Natural killer cell (primary cell): ENCODE data around the gene CTTNBP2NL. TPM values are rescaled to one million over a fixed set of nuclear protein-coding genes. Genes with fewer than 3 reads are reported as not detected.
A peak's percentile ranks its signal among the peaks of the same experiment; 100 is the strongest.

ENCODE experiments used
- ATAC-seq, 3 donors: fragments of 150-1000 bp in 2 of 3; fragments of 200-7000 bp in 1 of 3; cut with Tn5 transposase; 1 replicate in 1 of 3; 2 replicates in 2 of 3; pipeline ENCODE4 v1.10.0; 2021; ENCODE audit warnings: mild to moderate bottlenecking in 2 of 3, moderate library complexity in 2 of 3
- DNase-seq, 2 donors: peaks; one replicate each; pipeline versions ENCODE4 v3.0.0 to v3.0.0-alpha.2; 2013 to 2021; ENCODE audit warnings: mixed read lengths in 1 of 2
- H3K27ac ChIP-seq: one replicate; pipeline ENCODE4 v1.5.1; 2013; ENCODE audit warnings: mild to moderate bottlenecking, low read length
- H3K27me3 ChIP-seq: one replicate; pipeline ENCODE4 v1.6.1; 2013; ENCODE audit warnings: low read length; ENCODE audit not compliant: control insufficient read depth, insufficient read depth
- H3K36me3 ChIP-seq: one replicate; pipeline ENCODE4 v1.6.1; 2013; ENCODE audit warnings: low read length; ENCODE audit not compliant: control insufficient read depth, insufficient read depth
- H3K4me1 ChIP-seq: one replicate; pipeline ENCODE4 v1.6.1; 2013; ENCODE audit warnings: low read length; ENCODE audit not compliant: control insufficient read depth, insufficient read depth
- H3K4me3 ChIP-seq: one replicate; pipeline ENCODE4 v1.5.1; 2013; ENCODE audit warnings: low read length
- H3K9me3 ChIP-seq: one replicate; pipeline ENCODE4 v1.6.1; 2013; ENCODE audit warnings: low read length; ENCODE audit not compliant: control insufficient read depth, insufficient read depth
- H3K27ac Mint-ChIP-seq, 2 donors: one replicate each; pipeline ENCODE4 v1.8.0; 2022; ENCODE audit warnings: mild to moderate bottlenecking in 2 of 2, mixed read lengths in 2 of 2, moderate library complexity in 1 of 2
- H3K27me3 Mint-ChIP-seq, 2 donors: one replicate each; pipeline ENCODE4 v1.8.0; 2022; ENCODE audit warnings: low read depth in 2 of 2, mixed read lengths in 2 of 2
- H3K36me3 Mint-ChIP-seq: one replicate; pipeline ENCODE4 v1.8.0; 2022; ENCODE audit warnings: mixed read lengths
- H3K4me1 Mint-ChIP-seq, 2 donors: one replicate each; pipeline ENCODE4 v1.8.0; 2022; ENCODE audit warnings: mixed read lengths in 2 of 2
- H3K4me3 Mint-ChIP-seq: one replicate; pipeline ENCODE4 v1.8.0; 2022; ENCODE audit warnings: mild to moderate bottlenecking, moderate library complexity, mixed read lengths
- H3K9me3 Mint-ChIP-seq, 2 donors: one replicate each; pipeline ENCODE4 v1.8.0; 2022; ENCODE audit warnings: mixed read lengths in 2 of 2
- CTCF ChIP-seq: fragments of 200-600 bp; IDR thresholded peaks from one replicate; pipeline ENCODE4 v1.8.0; 2022; ENCODE audit warnings: antibody characterized with exemption
- WGBS: methylation state at CpG from one replicate; pipeline ENCODE4 v1.1.7; 2013; ENCODE audit warnings: missing lambda C conversion rate; ENCODE audit not compliant: insufficient coverage; 5-methylcytosine and 5-hydroxymethylcytosine counted together
- intact Hi-C: fragments of 100-400 bp; cut with micrococcal nuclease; formaldehyde crosslinking; loops from one replicate; pipeline ENCODE4 v1.14.2; 2022
- total RNA-seq, 4 donors: library from RNA; stranded (reverse); fragments of 120-200 nt in 1 of 4; gene quantifications; one replicate each; pipeline versions ENCODE4 v1.2.3 to v1.2.4, GENCODE V29; 2013 to 2022

Gene CTTNBP2NL
- total RNA-seq, 3 donors from 2014 or later (not counting 1 experiment from before 2014, with no cell fraction given): 0.07 to 0.94 (median 0.15) TPM

GRCh38 chr1:112394743-112395062 lies 1.3 kb upstream of the CTTNBP2NL start:
- WGBS: 92% methylated on average over 1 of the region's 1 CpG
- Mint-ChIP-seq H3K9me3 (no peaks in the 10 kb centered on the region), H3K36me3 (no peaks in the 10 kb centered on the region), H3K4me3 (no peak overlapping the region), H3K27ac (no peak overlapping the region), H3K4me1 (peaks cover 25 to 28% of the 10 kb centered on the region in 2 donors), H3K27me3 (peaks cover 25 to 34% of the 10 kb centered on the region in 2 donors)
- Histone ChIP-seq H3K27me3 (peaks cover 8% of the 10 kb centered on the region), H3K4me1 (peaks cover 28% of the 10 kb centered on the region), H3K27ac (no peak overlapping the region), H3K4me3 (no peak overlapping the region), H3K9me3 (no peaks in the 10 kb centered on the region), H3K36me3 (no peaks in the 10 kb centered on the region)
- DNase-seq: no peak
- no peak for TF ChIP-seq CTCF
- intact Hi-C loops: loop anchor here (10.0 kb wide), 1 partner anchor 410 kb away; no protein-coding TSS in a partner anchor
- ATAC-seq: no peak

- peak overlapping the region; percentile 93 for H3K4me3 ChIP-seq
- H3K27ac ChIP-seq: no peak overlapping the region
- TF ChIP-seq CTCF: no peak
- H3K36me3 ChIP-seq: no peaks in the 10 kb centered on the region
- Mint-ChIP-seq H3K9me3 (no peaks in the 10 kb centered on the region), H3K27me3 (peaks cover 25 to 34% of the 10 kb centered on the region in 2 donors), H3K4me1 (peaks cover 25 to 28% of the 10 kb centered on the region in 2 donors), H3K27ac (peak overlapping the region in 1 of 2 donors; percentile 84), H3K36me3 (no peaks in the 10 kb centered on the region), H3K4me3 (peak overlapping the region; percentile 93)
- WGBS: 33% methylated on average over 4 of the region's 6 CpGs
- H3K27me3 ChIP-seq: peaks cover 8% of the 10 kb centered on the region
- intact Hi-C loops: loop anchor here (10.0 kb wide), 1 partner anchor 409 kb away; no protein-coding TSS in a partner anchor
- no peaks in the 10 kb centered on the region for H3K9me3 ChIP-seq
- peaks cover 28% of the 10 kb centered on the region for H3K4me1 ChIP-seq
- DNase-seq (no peak), ATAC-seq (no peak)
Observed at GRCh38 chr1:112395256-112395820, 676 bp upstream of the CTTNBP2NL start.

GRCh38 chr1:112396653-112397471 lies 848 bp downstream of the CTTNBP2NL start:
- Mint-ChIP-seq H3K9me3 (no peaks in the 10 kb centered on the region), H3K27ac (peak overlapping the region in 1 of 2 donors; percentile 84), H3K4me1 (peaks cover 18 to 20% of the 10 kb centered on the region in 2 donors), H3K27me3 (peaks cover 28 to 34% of the 10 kb centered on the region in 2 donors), H3K36me3 (no peaks in the 10 kb centered on the region), H3K4me3 (peak overlapping the region; percentile 93)
- Histone ChIP-seq H3K27ac (no peak overlapping the region), H3K4me1 (peaks cover 22% of the 10 kb centered on the region), H3K27me3 (peaks cover 8% of the 10 kb centered on the region), H3K36me3 (no peaks in the 10 kb centered on the region), H3K9me3 (no peaks in the 10 kb centered on the region), H3K4me3 (peak overlapping the region; percentile 93)
- DNase-seq (peak in 1 of 2 donors; percentile 27), ATAC-seq (no peak)
- intact Hi-C loops: loop anchor here (10.0 kb wide), 1 partner anchor 408 kb away; no protein-coding TSS in a partner anchor
- no peak for TF ChIP-seq CTCF
- 0% methylated on average over 7 of the region's 11 CpGs for WGBS
